ENCODE data around the gene SAPCD2.

SAPCD2 gene

GRCh38 chr9:137070201-137070905, at the start of gene SAPCD2:
Gene SAPCD2 (minus strand): TSS chr9:137070557. CDS start chr9:137070460, 97 bp downstream.
- no peak for TF ChIP-seq CTCF (IDR thresholded peaks at IDR 0.05)

- TF ChIP-seq CTCF (IDR thresholded peaks at IDR 0.05) = no peak
These were observed 46.9 kb upstream of the SAPCD2 start for GRCh38 chr9:137117269-137117731.

GRCh38 chr9:137116728-137117127, 46.4 kb upstream of the SAPCD2 start:
- TF ChIP-seq CTCF (IDR thresholded peaks at IDR 0.05) = no peak

GRCh38 chr9:137116027-137116507, 45.7 kb upstream of the SAPCD2 start:
- no peak for TF ChIP-seq CTCF (IDR thresholded peaks at IDR 0.05)

GRCh38 chr9:137115394-137116026, 45.2 kb upstream of the SAPCD2 start:
- no peak for TF ChIP-seq CTCF (IDR thresholded peaks at IDR 0.05)

GRCh38 chr9:137114613-137115393, 44.4 kb upstream of the SAPCD2 start, which contains the start of gene DPP7:
Gene DPP7 (minus strand): TSS chr9:137114733. CDS start chr9:137114713, 20 bp downstream.
- TF ChIP-seq CTCF (IDR thresholded peaks at IDR 0.05) = no peak

GRCh38 chr9:137114220-137114612, 43.9 kb upstream of the SAPCD2 start:
- TF ChIP-seq CTCF (IDR thresholded peaks at IDR 0.05) = no peak
